ENCODE results near the gene URB2.
A peak's percentile ranks its signal among the peaks of the same experiment; 100 is the strongest.

URB2 gene

DNA sequence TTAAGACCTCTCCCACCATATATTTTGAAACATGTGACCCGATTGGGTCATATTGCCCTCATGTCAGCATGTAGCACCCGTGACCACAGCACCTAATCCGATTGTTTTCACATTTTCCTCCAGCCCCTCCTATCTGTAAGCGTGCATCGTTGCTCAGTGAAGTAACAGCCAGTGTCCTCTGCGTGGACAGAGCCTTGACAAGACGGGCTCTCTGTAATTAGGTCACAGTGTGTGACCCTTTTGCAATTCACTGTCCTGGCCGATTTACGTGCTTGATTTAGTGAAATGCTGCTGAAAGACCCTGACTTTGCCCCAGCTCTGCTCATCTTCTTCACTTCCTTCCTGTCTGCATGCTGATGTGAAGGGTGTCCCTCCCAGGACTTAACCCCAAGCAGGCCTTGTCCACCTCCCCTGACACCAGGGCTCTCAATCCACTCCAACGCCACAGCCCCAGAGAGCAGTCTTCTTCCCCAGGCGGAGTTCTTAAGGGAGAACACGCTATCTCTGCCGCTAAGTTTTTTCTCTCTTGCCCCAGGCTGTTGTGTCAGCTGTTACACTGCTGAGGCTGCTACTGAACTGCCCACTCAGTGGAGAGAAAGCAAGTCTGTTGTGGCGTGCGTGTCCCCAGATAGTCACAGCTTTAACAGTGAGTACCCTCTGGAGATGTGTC, 19.4 kb downstream of the URB2 start:
- DNase-seq (ENCODE audit: low spot score): no peak

GRCh38 chr1:229648406-229648805, 22.4 kb downstream of the URB2 start:
- no peak for DNase-seq (ENCODE audit: low spot score)

DNA sequence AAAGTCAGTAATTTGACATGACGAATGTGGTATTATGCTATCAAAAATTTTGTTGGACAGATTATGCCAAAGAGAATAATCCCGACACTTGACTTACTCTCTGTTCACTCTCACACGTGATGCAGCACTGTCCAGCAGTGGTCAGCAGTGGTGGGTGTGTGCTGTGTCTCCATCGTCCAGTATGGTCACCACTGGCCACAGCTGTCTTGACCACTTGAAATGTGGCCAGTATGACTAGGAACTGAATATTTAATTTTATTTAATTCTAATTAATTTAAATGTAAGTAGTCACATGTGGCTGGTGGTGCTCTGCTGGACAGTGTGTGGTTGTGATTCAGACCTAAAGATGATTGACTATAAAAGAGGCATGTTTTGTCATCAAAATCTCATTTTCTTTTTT, 24.0 kb downstream of the URB2 start:
- DNase-seq (ENCODE audit: low spot score): no peak

DNA sequence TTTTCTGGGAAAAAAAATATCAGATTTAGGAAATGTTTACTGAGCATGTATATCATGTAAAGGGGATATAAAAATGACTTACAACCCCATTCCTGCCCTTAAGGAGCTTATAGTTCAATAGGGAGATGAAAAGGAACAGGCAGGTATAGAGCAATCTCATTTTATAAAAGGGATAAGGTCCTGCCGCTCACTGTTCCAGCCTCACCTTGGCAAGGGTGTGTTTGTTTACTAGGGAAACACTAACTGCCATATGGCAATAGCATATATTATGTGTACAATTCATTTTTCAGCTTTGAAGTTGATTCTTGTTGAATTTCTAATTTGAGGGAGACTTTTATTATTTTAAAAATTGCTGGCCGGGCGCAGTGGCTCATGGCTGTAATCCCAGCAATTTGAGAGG, 25.5 kb downstream of the URB2 start:
- DNase-seq (ENCODE audit: low spot score): no peak

DNA sequence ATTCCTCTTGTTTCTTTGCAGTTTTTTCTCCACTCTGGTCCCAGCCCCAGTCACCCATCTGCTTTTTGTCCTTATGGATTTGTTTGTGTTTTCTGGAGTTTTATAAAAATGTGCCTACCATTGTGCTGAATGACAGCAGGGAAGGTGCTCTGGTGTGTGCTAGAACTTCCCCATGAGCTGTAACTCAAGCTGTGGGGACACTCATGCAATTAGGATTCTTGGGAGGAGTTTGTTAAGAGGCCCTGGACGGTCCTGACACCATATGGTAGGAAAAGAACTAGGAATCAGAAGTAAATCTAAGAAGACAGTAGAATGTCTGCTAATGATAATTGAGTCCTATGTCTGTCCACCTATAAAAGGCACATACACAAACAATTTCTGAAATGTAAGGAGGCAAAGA, 27.4 kb downstream of the URB2 start:
- DNase-seq (ENCODE audit: low spot score): no peak

- no peak for DNase-seq (ENCODE audit: low spot score)
Observed at GRCh38 chr1:229655781-229656180, 29.7 kb downstream of the URB2 start.

DNA sequence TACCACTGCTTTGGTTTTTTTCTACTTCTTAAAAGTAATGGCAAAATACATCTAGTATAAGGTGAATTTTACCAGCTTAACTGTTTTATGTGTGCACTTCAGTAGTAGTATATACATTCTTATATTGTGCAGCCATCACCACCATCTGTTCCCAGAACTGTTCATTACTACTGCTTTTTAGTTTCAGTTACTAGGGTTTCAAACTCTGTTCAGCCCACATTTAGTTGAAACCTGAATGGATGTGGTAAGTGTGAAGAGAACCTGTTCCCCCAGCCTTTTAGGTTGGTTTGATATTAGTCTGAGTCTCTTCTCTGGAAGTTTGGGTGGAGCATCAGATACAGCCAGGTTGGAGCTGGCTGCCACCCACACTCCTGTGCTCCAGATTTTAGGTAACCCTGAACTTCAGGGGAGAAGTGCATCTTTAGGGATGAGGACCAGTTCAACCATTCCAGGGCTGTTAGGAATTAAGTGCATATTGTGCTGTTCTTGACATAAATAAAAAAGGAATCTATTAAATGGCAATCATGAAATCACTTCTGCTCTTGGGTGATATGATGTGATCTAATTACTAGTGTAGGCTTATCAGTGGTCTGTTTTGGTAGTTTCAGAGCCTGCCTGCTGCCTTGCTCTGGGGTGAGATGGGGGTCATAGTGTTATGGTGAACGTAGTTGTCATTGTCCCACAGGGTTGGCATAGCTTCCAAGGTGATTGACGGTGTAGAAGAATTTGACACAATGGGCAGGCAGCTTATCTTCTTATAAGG, 32.1 kb downstream of the URB2 start:
- DNase-seq (ENCODE audit: low spot score): no peak

GRCh38 chr1:229661022-229661877, 35.2 kb downstream of the URB2 start:
- DNase-seq (ENCODE audit: low spot score): peak; percentile 88

- no peak for DNase-seq (ENCODE audit: low spot score)
Observed at GRCh38 chr1:229661897-229662296, 35.9 kb downstream of the URB2 start.

- DNase-seq (ENCODE audit: low spot score): no peak
Observed at GRCh38 chr1:229664133-229664689, 38.2 kb downstream of the URB2 start.

- no peak for DNase-seq (ENCODE audit: low spot score)
Observed at GRCh38 chr1:229665912-229666558, 40.0 kb downstream of the URB2 start.

DNA sequence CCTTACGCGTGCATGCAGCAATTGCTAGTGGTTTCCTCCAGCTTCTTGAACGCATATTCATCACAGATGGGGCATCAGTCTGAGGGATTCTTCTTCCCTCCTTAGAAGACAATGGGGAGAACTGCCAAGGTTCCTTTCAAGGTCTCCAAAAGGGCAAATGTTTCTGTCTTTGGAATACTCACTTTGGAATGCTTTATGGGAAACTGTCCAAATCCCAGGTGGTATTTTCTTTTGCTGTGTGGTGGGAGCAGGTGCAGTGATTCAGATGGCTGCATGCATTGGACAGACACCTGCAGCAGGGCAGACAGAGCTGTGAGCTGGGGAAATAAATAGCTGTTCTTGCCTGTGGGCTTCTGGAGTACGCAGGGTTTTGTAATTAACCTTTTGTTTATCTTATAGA, 40.5 kb downstream of the URB2 start:
- DNase-seq (ENCODE audit: low spot score): no peak

DNA sequence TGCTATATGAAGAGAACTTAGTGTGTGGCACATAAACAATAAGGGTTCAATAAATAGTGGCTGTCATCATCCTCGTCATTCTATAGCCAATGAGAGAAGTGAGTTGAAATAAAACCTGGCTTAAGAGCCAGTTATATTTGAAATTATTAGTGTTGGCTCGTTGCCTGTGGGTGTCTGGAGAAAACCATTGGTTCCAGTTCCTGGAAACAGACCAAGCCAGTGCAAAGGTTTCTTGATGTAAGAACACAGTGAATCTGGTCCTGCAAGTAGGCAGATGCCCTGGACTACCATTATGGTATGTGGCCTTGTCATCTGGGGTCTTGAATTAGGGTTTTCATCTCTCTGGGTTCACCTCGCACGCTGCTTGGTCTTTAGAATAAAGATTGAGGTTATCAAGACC, 43.3 kb downstream of the URB2 start:
- no peak for DNase-seq (ENCODE audit: low spot score)

DNA sequence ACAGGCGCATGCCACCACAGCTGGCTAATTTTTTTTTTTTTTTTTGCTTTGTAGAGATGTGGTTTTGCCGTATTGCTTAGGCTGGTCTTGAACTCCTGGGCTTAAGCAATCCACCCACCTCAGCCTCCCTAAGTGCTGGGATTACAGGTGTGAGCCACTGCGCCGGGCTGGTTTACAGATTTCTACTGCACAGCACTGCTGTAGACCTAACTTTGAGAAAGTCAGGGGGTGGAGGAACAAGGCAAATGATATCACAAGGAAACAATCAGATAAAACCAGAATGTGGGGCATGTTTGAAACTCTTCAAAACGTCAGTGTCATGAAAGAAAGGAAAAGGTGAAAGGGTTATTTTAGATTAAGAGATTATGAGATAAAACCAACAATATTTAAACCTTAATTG, 45.3 kb downstream of the URB2 start:
- DNase-seq (ENCODE audit: low spot score): no peak

DNA sequence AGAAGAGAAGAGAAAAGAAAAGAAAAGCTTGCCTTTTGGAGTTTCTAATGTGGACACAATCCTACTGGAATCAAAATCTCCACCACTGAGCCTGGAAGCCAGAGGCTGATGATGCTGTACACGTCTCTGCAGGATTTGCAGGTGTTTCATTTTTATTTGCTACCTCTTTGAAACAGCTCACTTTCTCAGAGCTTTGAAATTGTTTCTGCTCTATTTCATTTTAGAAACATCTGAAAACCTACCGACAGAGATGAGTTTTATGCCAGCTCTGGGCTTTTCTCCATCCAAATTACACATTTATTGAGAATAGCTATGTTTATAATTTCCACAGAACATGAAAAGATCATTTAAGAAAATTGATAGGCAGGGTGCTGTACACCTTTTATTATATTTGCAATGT, 46.2 kb downstream of the URB2 start:
- DNase-seq (ENCODE audit: low spot score): no peak

DNA sequence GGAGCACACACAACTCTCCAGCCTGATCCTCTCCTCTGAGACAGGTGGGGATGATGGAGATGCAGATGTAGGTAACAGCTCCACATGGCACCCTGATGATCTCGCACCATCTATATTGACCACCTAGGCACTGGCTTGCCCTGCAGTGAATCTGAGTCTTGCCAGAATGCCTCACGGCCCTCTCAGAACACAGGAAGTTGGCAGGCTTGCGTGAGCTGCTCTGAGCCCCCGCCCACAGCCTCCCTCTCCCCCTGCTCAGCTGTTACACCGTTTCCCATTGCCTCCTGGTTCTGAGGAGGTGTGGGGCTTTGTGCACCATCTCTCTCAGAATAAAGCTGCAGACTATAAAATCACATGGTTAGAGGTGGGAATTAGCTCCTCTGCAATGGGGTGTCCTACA, 48.0 kb downstream of the URB2 start:
- no peak for DNase-seq (ENCODE audit: low spot score)

GRCh38 chr1:229675396-229675795, 49.3 kb downstream of the URB2 start:
- DNase-seq (ENCODE audit: low spot score): no peak

GRCh38 chr1:229685149-229685548, 59.1 kb downstream of the URB2 start:
- no peak for DNase-seq (ENCODE audit: low spot score)

GRCh38 chr1:229689273-229689672, 63.2 kb downstream of the URB2 start:
- no peak for DNase-seq (ENCODE audit: low spot score)

GRCh38 chr1:229689904-229690303, 63.9 kb downstream of the URB2 start:
- no peak for DNase-seq (ENCODE audit: low spot score)

DNA sequence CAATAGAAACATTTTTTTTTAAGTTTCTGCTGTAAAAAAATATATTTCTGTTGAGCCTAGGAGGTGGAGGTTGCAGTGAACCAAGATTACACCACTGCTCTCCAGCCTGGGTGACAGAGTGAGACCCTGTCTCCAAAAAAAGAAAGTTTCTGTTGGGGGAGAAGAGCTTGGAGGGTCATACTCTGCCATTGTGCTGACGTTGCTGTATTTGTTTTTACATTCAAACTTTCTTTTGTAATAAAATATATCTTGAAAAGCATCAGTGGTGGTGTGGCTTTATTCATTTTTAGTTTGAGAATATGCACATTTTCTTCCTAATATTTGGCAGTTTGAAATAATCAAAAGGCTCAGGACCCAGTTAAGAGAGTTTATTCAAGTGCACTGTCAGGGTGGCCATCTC, 64.6 kb downstream of the URB2 start:
- no peak for DNase-seq (ENCODE audit: low spot score)

- DNase-seq (ENCODE audit: low spot score): no peak
Observed at GRCh38 chr1:229691362-229691761, 65.3 kb downstream of the URB2 start.
